Panc1 (cell line): ENCODE measurements around the gene CCDC12. TPM values are rescaled to one million over a fixed set of nuclear protein-coding genes. Genes with fewer than 3 reads are reported as not detected.
A peak's percentile ranks its signal among the peaks of the same experiment; 100 is the strongest.
"Not testable (repeated sequence)": the region's sequence is repeated elsewhere in the genome, so short reads cannot be mapped to it uniquely, and the experiment has no call there.

ENCODE experiments used
- ATAC-seq: fragments of 200-7000 bp; cut with Tn5 transposase; 2 replicates; pipeline ENCODE4 v1.9.1; 2020; ENCODE audit warnings: mild to moderate bottlenecking, moderate library complexity
- BruUV-seq: library from RNA; stranded (reverse); fragments of 400-500 nt; replicated peaks from 2 replicates; lab custom pipeline; 2021; lab: Mats Ljungman, UMichigan
- CTCF ChIA-PET: fragments of 300-600 bp; sonication (Branson Sonifier 250); formaldehyde crosslinking; loops from one replicate; lab custom pipeline; 2022; ENCODE audit warnings: antibody characterized with exemption; lab: Charles Lee
- POLR2A ChIA-PET: fragments of 300-600 bp; sonication (Branson Sonifier 250); formaldehyde crosslinking; loops from one replicate; lab custom pipeline; 2022; ENCODE audit warnings: antibody characterized with exemption; lab: Charles Lee
- DNase-seq: peaks from one replicate; pipeline ENCODE4 v3.0.0-alpha.2; 2010; ENCODE audit warnings: low read depth, low spot score
- H3K27ac ChIP-seq: 2 replicates; pipeline ENCODE4 v1.5.1; 2011; ENCODE audit warnings: mild to moderate bottlenecking, low read length, inconsistent platforms
- H3K27me3 ChIP-seq: fragments of 200-500 bp; sonication (Bioruptor generic); 2 replicates; pipeline ENCODE4 v1.6.0; 2014; ENCODE audit warnings: low read length, inconsistent platforms; ENCODE audit not compliant: control insufficient read depth, insufficient read depth
- H3K36me3 ChIP-seq: fragments of 200-500 bp; sonication (Bioruptor generic); 2 replicates; pipeline ENCODE4 v1.5.1; 2014; ENCODE audit warnings: inconsistent platforms, mild to moderate bottlenecking, low read length, moderate library complexity; ENCODE audit not compliant: control insufficient read depth, insufficient read depth
- H3K4me1 ChIP-seq: 2 replicates; pipeline ENCODE4 v1.5.1; 2011; ENCODE audit warnings: inconsistent platforms, mild to moderate bottlenecking, low read length, moderate library complexity; ENCODE audit not compliant: control insufficient read depth, insufficient read depth
- H3K4me3 ChIP-seq, 2 experiments: 2 replicates each; pipeline ENCODE4 v1.5.1; 2011 to 2012; ENCODE audit warnings: low read depth in 2 of 2, low read length in 2 of 2, mild to moderate bottlenecking in 2 of 2, inconsistent platforms in 1 of 2, moderate library complexity in 1 of 2
- H3K9me3 ChIP-seq: fragments of 200-500 bp; sonication (Bioruptor generic); 2 replicates; pipeline ENCODE4 v1.5.1; 2014; ENCODE audit warnings: low read depth, mild to moderate bottlenecking, inconsistent platforms, low read length, moderate library complexity; ENCODE audit not compliant: control insufficient read depth, insufficient read depth
- CTCF ChIP-seq: fragments of 450-650 bp; IDR thresholded peaks from 2 replicates; pipeline ENCODE4 v1.5.1; 2017; ENCODE audit warnings: mild to moderate bottlenecking
- POLR2AphosphoS5 ChIP-seq: IDR thresholded peaks from 2 replicates; pipeline ENCODE4 v1.6.1; 2012; ENCODE audit warnings: mild to moderate bottlenecking, low read depth, low read length, moderate library complexity
- REST ChIP-seq, 2 experiments: IDR thresholded peaks; 2 replicates each; pipeline ENCODE4 v1.6.1; 2011 to 2012; ENCODE audit warnings: low read depth in 2 of 2, control low read depth in 1 of 2, low read length in 1 of 2, mild to moderate bottlenecking in 1 of 2, moderate library complexity in 1 of 2; ENCODE audit not compliant: insufficient read depth in 1 of 2
- SIN3A ChIP-seq: IDR thresholded peaks from 2 replicates; pipeline ENCODE4 v1.6.1; 2012; ENCODE audit warnings: low read depth, mild to moderate bottlenecking, low read length, moderate library complexity, borderline replicate concordance; ENCODE audit not compliant: insufficient read depth
- TCF7L2 ChIP-seq: IDR thresholded peaks from 2 replicates; pipeline ENCODE4 v1.6.1; 2011; ENCODE audit warnings: mild to moderate bottlenecking, low read depth, low read length, inconsistent platforms
- in situ Hi-C: cut with HindIII; loops from 2 replicates; pipeline ENCODE4 v1.10.0; 2016; ENCODE audit warnings: low sequenced_read_pairs, low pct_unique_long_range_greater_than_20kb
- intact Hi-C: fragments of 100-400 bp; cut with micrococcal nuclease; formaldehyde crosslinking; loops from one replicate; pipeline ENCODE4 v1.10.0; 2022; ENCODE audit not compliant: unreplicated experiment
- total RNA-seq: library from RNA; stranded (reverse); gene quantifications from one replicate; pipeline ENCODE4 v1.2.1, GENCODE V29; 2021; ENCODE audit not compliant: unreplicated experiment

CCDC12 gene
- total RNA-seq, 1 experiment from 2014 or later: 35.5 TPM

GRCh38 chr3:46965151-46965550, 11.4 kb downstream of the CCDC12 start:
- H3K4me3 ChIP-seq: no peak overlapping the region
- no peaks in the 10 kb centered on the region for H3K36me3 ChIP-seq
- BruUV-seq: no TSS peak
- H3K27me3 ChIP-seq: no peaks in the 10 kb centered on the region
- TF ChIP-seq REST (IDR thresholded peaks at IDR 0.05; ENCODE audit: insufficient read depth in 1 of 2, low read depth in 2 of 2, low read length in 1 of 2) (no peak), POLR2AphosphoS5 (no peak), SIN3A (no peak), TCF7L2 (no peak), CTCF (no peak)
- no peaks in the 10 kb centered on the region for H3K9me3 ChIP-seq
- intact Hi-C loops (no loop called here), in situ Hi-C loops (no loop called here)
- no peak overlapping the region for H3K27ac ChIP-seq
- ChIA-PET POLR2A (no interaction called here), CTCF (no interaction called here)
- DNase-seq (no peak), ATAC-seq (no peak)
- peaks cover 8% of the 10 kb centered on the region for H3K4me1 ChIP-seq

GRCh38 chr3:46964038-46964590, 12.4 kb downstream of the CCDC12 start:
- H3K27me3 ChIP-seq, POLR2A ChIA-PET, H3K9me3 ChIP-seq, H3K4me1 ChIP-seq, ATAC-seq, DNase-seq, H3K4me3 ChIP-seq, H3K27ac ChIP-seq, H3K36me3 ChIP-seq, CTCF ChIA-PET, intact Hi-C loops, in situ Hi-C loops: not testable (repeated sequence)
- BruUV-seq: TSS peak; percentile 28

- H3K27me3 ChIP-seq: no peaks in the 10 kb centered on the region
- in situ Hi-C loops (no loop called here), intact Hi-C loops (no loop called here)
- TF ChIP-seq SIN3A: no peak
- no peak for TF ChIP-seq TCF7L2
- TF ChIP-seq REST (IDR thresholded peaks at IDR 0.05; ENCODE audit: insufficient read depth in 1 of 2, low read depth in 2 of 2, low read length in 1 of 2): no peak
- no peak for TF ChIP-seq POLR2AphosphoS5
- no peak for TF ChIP-seq CTCF
- POLR2A ChIA-PET: no interaction called here
- no peaks in the 10 kb centered on the region for H3K9me3 ChIP-seq
- DNase-seq (no peak), ATAC-seq (no peak)
- peaks cover 8% of the 10 kb centered on the region for H3K4me1 ChIP-seq
- CTCF ChIA-PET: no interaction called here
- no peaks in the 10 kb centered on the region for H3K36me3 ChIP-seq
- H3K27ac ChIP-seq: no peak overlapping the region
- BruUV-seq: no TSS peak
- H3K4me3 ChIP-seq: no peak overlapping the region
Measured at GRCh38 chr3:46962990-46963389, 13.6 kb downstream of the CCDC12 start.
